Measurements from ENCODE around the gene SAMD13.

The SAMD13 gene

GRCh38 chr1:84370831-84371394 lies 69.4 kb downstream of the SAMD13 start:
- no peak for DNase-seq (ENCODE audit: low spot score)
- in situ Hi-C loops (cut with MboI; ENCODE audit: low pct_unique_long_range_greater_than_20kb, low sequenced_read_pairs, unreplicated experiment), result no loop called here
- TF ChIP-seq CTCF (IDR thresholded peaks at IDR 0.05; ENCODE audit: extremely low read depth, insufficient read depth, missing control alignments), result no peak

- DNase-seq (ENCODE audit: low spot score), result no peak
- TF ChIP-seq CTCF (IDR thresholded peaks at IDR 0.05; ENCODE audit: extremely low read depth, insufficient read depth, missing control alignments), result no peak
- in situ Hi-C loops (cut with MboI; ENCODE audit: low pct_unique_long_range_greater_than_20kb, low sequenced_read_pairs, unreplicated experiment), result no loop called here
Observed at GRCh38 chr1:84373436-84374141, 72.1 kb downstream of the SAMD13 start.

GRCh38 chr1:84374991-84375696 lies 73.6 kb downstream of the SAMD13 start:
- DNase-seq (ENCODE audit: low spot score), result no peak
- no peak for TF ChIP-seq CTCF (IDR thresholded peaks at IDR 0.05; ENCODE audit: extremely low read depth, insufficient read depth, missing control alignments)
- in situ Hi-C loops (cut with MboI; ENCODE audit: low pct_unique_long_range_greater_than_20kb, low sequenced_read_pairs, unreplicated experiment), result no loop called here

- in situ Hi-C loops (cut with MboI; ENCODE audit: low pct_unique_long_range_greater_than_20kb, low sequenced_read_pairs, unreplicated experiment), result no loop called here
- TF ChIP-seq CTCF (IDR thresholded peaks at IDR 0.05; ENCODE audit: extremely low read depth, insufficient read depth, missing control alignments), result no peak
- DNase-seq (ENCODE audit: low spot score), result no peak
Observed at GRCh38 chr1:84376000-84376910, 74.7 kb downstream of the SAMD13 start.

- TF ChIP-seq CTCF (IDR thresholded peaks at IDR 0.05; ENCODE audit: extremely low read depth, insufficient read depth, missing control alignments), result no peak
- in situ Hi-C loops (cut with MboI; ENCODE audit: low pct_unique_long_range_greater_than_20kb, low sequenced_read_pairs, unreplicated experiment), result no loop called here
- no peak for DNase-seq (ENCODE audit: low spot score)
Observed at GRCh38 chr1:84377480-84378095, 76.1 kb downstream of the SAMD13 start.

All from GM13977 (cell line).